ENCODE data around the gene DCAF10. TPM values are rescaled to one million over a fixed set of nuclear protein-coding genes. Genes with fewer than 3 reads are reported as not detected.

DCAF10 gene
- polyA plus RNA-seq, 1 donor from 2014 or later = 23.3 TPM

Other genes starting within 250 kb of the DCAF10 start
- gene FBXO10, start 224.4 kb upstream of the DCAF10 start, polyA plus RNA-seq = 13.8 and 16.0 TPM in 2 replicates
- gene TOMM5, start 208.2 kb upstream of the DCAF10 start, polyA plus RNA-seq = 239 and 262 TPM in 2 replicates
- 0.35 and 0.38 TPM in 2 replicates for gene FRMPD1, start 149.8 kb upstream of the DCAF10 start, polyA plus RNA-seq
- 5.3 and 11.2 TPM in 2 replicates for gene TRMT10B, start 47.0 kb upstream of the DCAF10 start, polyA plus RNA-seq
- gene EXOSC3, start 15.7 kb upstream of the DCAF10 start, polyA plus RNA-seq = 40.7 and 46.4 TPM in 2 replicates
- 26.8 and 34.5 TPM in 2 replicates for gene SLC25A51, start 103.3 kb downstream of the DCAF10 start, polyA plus RNA-seq

Measured in neural cell (in vitro differentiated cells).